ENCODE results near the gene EXOC7. TPM values are rescaled to one million over a fixed set of nuclear protein-coding genes. Genes with fewer than 3 reads are reported as not detected.

EXOC7 gene
- total RNA-seq, 1 donor from 2014 or later, result 145 TPM

DNA sequence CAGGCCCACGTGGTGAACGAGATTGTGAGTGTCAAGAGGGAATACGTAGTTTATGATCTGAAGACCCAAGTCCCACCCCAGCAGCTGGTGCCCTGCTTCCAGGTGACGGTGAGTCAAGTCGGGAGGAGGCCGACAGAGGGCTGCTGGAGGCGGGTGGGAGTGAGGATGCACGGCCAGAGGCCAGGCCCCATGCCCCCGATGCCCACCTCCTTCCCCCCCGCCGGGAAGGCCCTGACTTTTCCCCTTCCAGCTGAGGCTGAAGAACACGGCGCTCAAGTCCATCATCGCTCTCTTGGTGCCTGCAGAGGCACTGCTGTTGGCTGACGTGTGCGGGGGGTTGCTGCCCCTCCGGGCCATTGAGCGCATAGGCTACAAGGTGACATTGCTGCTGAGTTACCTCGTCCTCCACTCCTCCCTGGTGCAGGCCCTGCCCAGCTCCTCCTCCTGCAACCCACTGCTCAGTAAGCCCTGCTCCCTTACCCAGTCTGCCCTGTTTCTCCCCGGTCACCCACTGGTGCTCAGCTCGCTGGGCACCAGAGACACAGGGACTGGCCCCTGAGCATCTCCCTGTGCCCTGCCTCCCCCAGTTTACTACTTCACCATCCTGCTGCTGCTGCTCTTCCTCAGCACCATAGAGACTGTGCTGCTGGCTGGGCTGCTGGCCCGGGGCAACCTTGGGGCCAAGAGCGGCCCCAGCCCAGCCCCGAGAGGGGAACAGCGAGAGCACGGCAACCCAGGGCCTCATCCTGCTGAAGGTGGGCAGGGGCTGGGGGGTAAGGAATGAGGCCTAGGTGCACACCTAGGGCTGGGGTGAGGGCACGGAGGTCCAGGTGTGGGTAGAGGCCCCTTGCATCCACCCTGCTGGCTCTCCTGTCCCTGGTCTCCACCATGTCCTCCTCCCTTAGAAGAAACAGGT lies 22.0 kb downstream of the EXOC7 start:
- no peak overlapping the region for H3K27ac Mint-ChIP-seq (ENCODE audit: unreplicated experiment)

DNA sequence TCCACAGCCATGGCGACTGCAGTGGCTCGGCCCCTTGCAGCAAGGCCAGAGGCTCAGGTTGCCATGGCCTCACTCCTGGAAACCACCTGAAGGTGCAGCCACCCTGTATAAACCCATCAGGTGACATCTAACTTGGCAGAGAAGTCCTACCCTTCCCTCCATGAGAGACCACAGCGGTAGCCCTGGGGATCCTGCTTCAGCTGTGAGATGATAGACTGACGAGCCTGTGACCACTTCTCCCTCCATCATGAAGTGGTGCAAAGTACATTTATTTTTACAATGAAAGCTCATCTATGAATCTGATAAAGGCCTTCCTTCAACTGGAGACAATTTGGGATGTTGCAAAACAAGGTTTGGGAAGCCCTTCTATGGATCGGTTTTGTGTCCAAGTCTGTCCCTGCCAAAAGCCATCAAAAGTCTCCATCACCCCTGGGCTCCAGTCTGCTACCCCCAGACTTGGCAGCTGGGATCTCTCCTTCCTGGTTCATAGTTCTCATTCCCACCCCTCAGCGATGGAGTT lies 22.8 kb downstream of the EXOC7 start:
- Histone ChIP-seq H3K9me3 (ENCODE audit: insufficient read depth, low read depth, low read length) (no peaks in the 10 kb centered on the region), H3K4me1 (ENCODE audit: insufficient read depth, low read length) (peaks cover 6% of the 10 kb centered on the region), H3K36me3 (ENCODE audit: insufficient read depth, low read length) (peaks cover 7% of the 10 kb centered on the region), H2AFZ (ENCODE audit: low read depth, low read length) (no peak overlapping the region), H4K20me1 (ENCODE audit: insufficient read depth, low read length) (peaks cover 28% of the 10 kb centered on the region), H3K9ac (ENCODE audit: low read length) (no peak overlapping the region), H3K27ac (ENCODE audit: low read depth, low read length) (no peak overlapping the region), H3K4me3 (ENCODE audit: insufficient read depth, low read depth, low read length) (no peak overlapping the region), H3K79me2 (ENCODE audit: insufficient read depth, low read length) (no peaks in the 10 kb centered on the region), H3K27me3 (ENCODE audit: insufficient read depth, low read length) (peaks cover 48% of the 10 kb centered on the region), H3K4me2 (ENCODE audit: low read length) (no peak overlapping the region)
- Mint-ChIP-seq H3K9me3 (ENCODE audit: unreplicated experiment) (no peaks in the 10 kb centered on the region), H3K36me3 (ENCODE audit: low read depth, unreplicated experiment) (peaks cover 13% of the 10 kb centered on the region), H3K27ac (ENCODE audit: unreplicated experiment) (peak overlapping the region; percentile 34), H3K27me3 (ENCODE audit: low read depth, unreplicated experiment) (peaks cover 33% of the 10 kb centered on the region), H3K4me1 (ENCODE audit: low read depth, unreplicated experiment) (peaks cover 18% of the 10 kb centered on the region), H3K4me3 (ENCODE audit: unreplicated experiment) (no peak overlapping the region)
- TF ChIP-seq, protein P1, sequence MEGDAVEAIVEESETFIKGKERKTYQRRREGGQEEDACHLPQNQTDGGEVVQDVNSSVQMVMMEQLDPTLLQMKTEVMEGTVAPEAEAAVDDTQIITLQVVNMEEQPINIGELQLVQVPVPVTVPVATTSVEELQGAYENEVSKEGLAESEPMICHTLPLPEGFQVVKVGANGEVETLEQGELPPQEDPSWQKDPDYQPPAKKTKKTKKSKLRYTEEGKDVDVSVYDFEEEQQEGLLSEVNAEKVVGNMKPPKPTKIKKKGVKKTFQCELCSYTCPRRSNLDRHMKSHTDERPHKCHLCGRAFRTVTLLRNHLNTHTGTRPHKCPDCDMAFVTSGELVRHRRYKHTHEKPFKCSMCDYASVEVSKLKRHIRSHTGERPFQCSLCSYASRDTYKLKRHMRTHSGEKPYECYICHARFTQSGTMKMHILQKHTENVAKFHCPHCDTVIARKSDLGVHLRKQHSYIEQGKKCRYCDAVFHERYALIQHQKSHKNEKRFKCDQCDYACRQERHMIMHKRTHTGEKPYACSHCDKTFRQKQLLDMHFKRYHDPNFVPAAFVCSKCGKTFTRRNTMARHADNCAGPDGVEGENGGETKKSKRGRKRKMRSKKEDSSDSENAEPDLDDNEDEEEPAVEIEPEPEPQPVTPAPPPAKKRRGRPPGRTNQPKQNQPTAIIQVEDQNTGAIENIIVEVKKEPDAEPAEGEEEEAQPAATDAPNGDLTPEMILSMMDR (IDR thresholded peaks at IDR 0.05; ENCODE audit: insufficient read depth, low read depth, low read length), result no peak
- TF ChIP-seq EZH2 (IDR thresholded peaks at IDR 0.05; ENCODE audit: insufficient read depth, low read length), result no peak
- FAIRE-seq (no peak), DNase-seq (ENCODE audit: low read depth) (no peak)

More for the DNA sequence above, 22.0 kb downstream of the EXOC7 start:
- Mint-ChIP-seq H3K27me3 (ENCODE audit: low read depth, unreplicated experiment) (peaks cover 26% of the 10 kb centered on the region), H3K9me3 (ENCODE audit: unreplicated experiment) (no peaks in the 10 kb centered on the region), H3K4me3 (ENCODE audit: unreplicated experiment) (peak overlapping the region; percentile 69), H3K4me1 (ENCODE audit: low read depth, unreplicated experiment) (peaks cover 18% of the 10 kb centered on the region), H3K36me3 (ENCODE audit: low read depth, unreplicated experiment) (peaks cover 14% of the 10 kb centered on the region)
- Histone ChIP-seq H3K9ac (ENCODE audit: low read length) (no peak overlapping the region), H3K4me3 (ENCODE audit: insufficient read depth, low read depth, low read length) (no peak overlapping the region), H3K27ac (ENCODE audit: low read depth, low read length) (no peak overlapping the region), H3K27me3 (ENCODE audit: insufficient read depth, low read length) (peaks cover 41% of the 10 kb centered on the region), H2AFZ (ENCODE audit: low read depth, low read length) (no peak overlapping the region), H3K79me2 (ENCODE audit: insufficient read depth, low read length) (no peaks in the 10 kb centered on the region), H3K36me3 (ENCODE audit: insufficient read depth, low read length) (peaks cover 7% of the 10 kb centered on the region), H3K9me3 (ENCODE audit: insufficient read depth, low read depth, low read length) (no peaks in the 10 kb centered on the region), H3K4me2 (ENCODE audit: low read length) (no peak overlapping the region), H4K20me1 (ENCODE audit: insufficient read depth, low read length) (peaks cover 28% of the 10 kb centered on the region), H3K4me1 (ENCODE audit: insufficient read depth, low read length) (peaks cover 2% of the 10 kb centered on the region)
- TF ChIP-seq, protein P1 (IDR thresholded peaks at IDR 0.05; ENCODE audit: insufficient read depth, low read depth, low read length), result no peak
- TF ChIP-seq EZH2 (IDR thresholded peaks at IDR 0.05; ENCODE audit: insufficient read depth, low read length), result no peak
- no peak for DNase-seq (ENCODE audit: low read depth)
- no peak for FAIRE-seq
